ENCODE results near the gene BCL2L12.
A peak's percentile ranks its signal among the peaks of the same experiment; 100 is the strongest.

The BCL2L12 gene

GRCh38 chr19:49664171-49665035 is 1.3 kb upstream of the BCL2L12 start:
- Histone ChIP-seq H3K4me1 (ENCODE audit: low read length) (peaks cover 18% of the 10 kb centered on the region), H3K9me3 (replicated peaks; ENCODE audit: insufficient read depth, low read length) (no peaks in the 10 kb centered on the region), H3K9ac (ENCODE audit: low read length) (peak overlapping the region; percentile 87), H3K79me2 (ENCODE audit: low read length) (peaks cover 52% of the 10 kb centered on the region), H3K4me2 (ENCODE audit: low read depth, low read length) (peak overlapping the region; percentile 61), H2AFZ (ENCODE audit: low read length) (peak overlapping the region; percentile 46; the same call in 1 of the 2 replicates), H3K27me3 (replicated peaks; ENCODE audit: insufficient read depth, low read length) (no peaks in the 10 kb centered on the region), H3K4me3 (ENCODE audit: low read length) (peak overlapping the region; percentile 96), H4K20me1 (ENCODE audit: insufficient read depth, low read length) (no peaks in the 10 kb centered on the region), H3K27ac (ENCODE audit: low read length) (peak overlapping the region; percentile 89), H3K36me3 (replicated peaks; ENCODE audit: insufficient read depth, low read length) (no peaks in the 10 kb centered on the region), H3F3A (ENCODE audit: insufficient read depth, low read length) (peaks cover 30% of the 10 kb centered on the region), H3K9me2 (replicated peaks; ENCODE audit: insufficient read depth, low read length) (no peaks in the 10 kb centered on the region)
- peak; percentile 81 for DNase-seq
- TF ChIP-seq EZH2 (optimal IDR thresholded peaks at IDR 0.05; ENCODE audit: low read depth, low read length) (no peak), EZH2phosphoT487 (IDR thresholded peaks at IDR 0.05; ENCODE audit: low read length) (no peak), CTCF (IDR thresholded peaks at IDR 0.05; ENCODE audit: low read length) (peak; percentile 13; the same call in 1 of the 2 replicates)

- no peaks in the 10 kb centered on the region for H4K20me1 ChIP-seq (ENCODE audit: insufficient read depth, low read length)
- no peak for DNase-seq
- H3K9me3 ChIP-seq (replicated peaks; ENCODE audit: insufficient read depth, low read length), result no peaks in the 10 kb centered on the region
- H3K4me2 ChIP-seq (ENCODE audit: low read depth, low read length), result peak overlapping the region; percentile 61
- peak overlapping the region; percentile 96 for H2AFZ ChIP-seq (ENCODE audit: low read length)
- peak overlapping the region; percentile 89 for H3K27ac ChIP-seq (ENCODE audit: low read length)
- TF ChIP-seq EZH2phosphoT487 (IDR thresholded peaks at IDR 0.05; ENCODE audit: low read length) (no peak), EZH2 (optimal IDR thresholded peaks at IDR 0.05; ENCODE audit: low read depth, low read length) (no peak), CTCF (IDR thresholded peaks at IDR 0.05; ENCODE audit: low read length) (no peak)
- H3K36me3 ChIP-seq (replicated peaks; ENCODE audit: insufficient read depth, low read length), result no peaks in the 10 kb centered on the region
- peak overlapping the region; percentile 87 for H3K9ac ChIP-seq (ENCODE audit: low read length)
- no peaks in the 10 kb centered on the region for H3K27me3 ChIP-seq (replicated peaks; ENCODE audit: insufficient read depth, low read length)
- peaks cover 52% of the 10 kb centered on the region for H3K79me2 ChIP-seq (ENCODE audit: low read length)
- no peaks in the 10 kb centered on the region for H3K9me2 ChIP-seq (replicated peaks; ENCODE audit: insufficient read depth, low read length)
- H3F3A ChIP-seq (ENCODE audit: insufficient read depth, low read length), result peaks cover 30% of the 10 kb centered on the region
- peak overlapping the region; percentile 96 for H3K4me3 ChIP-seq (ENCODE audit: low read length)
- peaks cover 18% of the 10 kb centered on the region for H3K4me1 ChIP-seq (ENCODE audit: low read length)
These were observed 740 bp upstream of the BCL2L12 start for GRCh38 chr19:49665036-49665350.

- Histone ChIP-seq H3K79me2 (ENCODE audit: low read length) (peaks cover 52% of the 10 kb centered on the region), H3K9ac (ENCODE audit: low read length) (peak overlapping the region; percentile 87), H2AFZ (ENCODE audit: low read length) (peak overlapping the region; percentile 60), H3F3A (ENCODE audit: insufficient read depth, low read length) (peaks cover 30% of the 10 kb centered on the region), H3K36me3 (replicated peaks; ENCODE audit: insufficient read depth, low read length) (no peaks in the 10 kb centered on the region), H3K4me1 (ENCODE audit: low read length) (peaks cover 18% of the 10 kb centered on the region), H3K9me3 (replicated peaks; ENCODE audit: insufficient read depth, low read length) (no peaks in the 10 kb centered on the region), H3K27ac (ENCODE audit: low read length) (peak overlapping the region; percentile 89; the same call in 1 of the 2 replicates), H3K4me2 (ENCODE audit: low read depth, low read length) (peak overlapping the region; percentile 92), H3K9me2 (replicated peaks; ENCODE audit: insufficient read depth, low read length) (no peaks in the 10 kb centered on the region), H3K4me3 (ENCODE audit: low read length) (peak overlapping the region; percentile 96), H3K27me3 (replicated peaks; ENCODE audit: insufficient read depth, low read length) (no peaks in the 10 kb centered on the region), H4K20me1 (ENCODE audit: insufficient read depth, low read length) (no peaks in the 10 kb centered on the region)
- no peak for DNase-seq
- no peak for TF ChIP-seq EZH2 (optimal IDR thresholded peaks at IDR 0.05; ENCODE audit: low read depth, low read length)
- no peak for TF ChIP-seq CTCF (IDR thresholded peaks at IDR 0.05; ENCODE audit: low read length)
- TF ChIP-seq EZH2phosphoT487 (IDR thresholded peaks at IDR 0.05; ENCODE audit: low read length), result no peak
These were observed 349 bp downstream of the BCL2L12 start for GRCh38 chr19:49666120-49666444.

All from MM.1S (cell line).